ENCODE measurements around the gene MYBPHL.
"Not testable (repeated sequence)": the region's sequence is repeated elsewhere in the genome, so short reads cannot be mapped to it uniquely, and the experiment has no call there.

Gene MYBPHL

DNA sequence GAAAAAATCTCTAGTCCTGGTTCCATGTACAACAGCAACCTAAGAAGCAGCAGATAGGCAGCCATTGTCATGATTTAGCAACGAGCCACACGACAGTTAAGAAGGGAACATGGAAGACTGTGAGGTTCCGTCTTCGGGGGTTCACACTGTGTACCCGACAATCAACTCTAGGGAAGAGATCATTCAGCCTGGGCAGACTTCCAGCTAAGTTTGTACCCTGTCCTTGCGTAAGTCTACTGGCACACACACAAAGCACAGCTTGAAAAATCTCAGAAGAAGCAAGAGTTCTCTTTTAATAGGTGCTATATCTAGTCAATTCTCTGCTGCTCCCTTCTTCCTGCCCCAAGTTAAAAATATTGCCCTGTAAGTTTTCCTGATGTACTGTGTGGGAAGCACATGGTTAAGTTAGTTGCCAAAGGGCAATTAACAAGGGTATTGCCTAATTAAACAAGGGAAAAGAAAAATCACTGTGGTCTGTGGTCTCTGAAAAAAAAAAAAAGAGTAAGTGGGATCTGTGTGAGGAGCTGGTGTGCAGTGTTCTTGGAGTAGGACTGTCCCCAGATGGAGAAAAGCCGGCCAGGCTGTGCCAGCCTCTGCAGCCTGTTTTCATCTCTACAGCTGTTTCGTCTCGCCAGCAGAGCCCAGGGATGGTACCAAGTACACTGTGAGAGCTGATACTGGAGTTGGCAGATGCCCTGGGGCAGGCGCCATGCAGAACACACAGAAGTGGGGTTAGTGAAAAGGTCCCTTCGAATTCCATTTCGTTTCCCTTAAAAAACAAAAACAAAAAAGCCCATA, 6.4 kb upstream of the MYBPHL start:
- TF ChIP-seq, protein P1, sequence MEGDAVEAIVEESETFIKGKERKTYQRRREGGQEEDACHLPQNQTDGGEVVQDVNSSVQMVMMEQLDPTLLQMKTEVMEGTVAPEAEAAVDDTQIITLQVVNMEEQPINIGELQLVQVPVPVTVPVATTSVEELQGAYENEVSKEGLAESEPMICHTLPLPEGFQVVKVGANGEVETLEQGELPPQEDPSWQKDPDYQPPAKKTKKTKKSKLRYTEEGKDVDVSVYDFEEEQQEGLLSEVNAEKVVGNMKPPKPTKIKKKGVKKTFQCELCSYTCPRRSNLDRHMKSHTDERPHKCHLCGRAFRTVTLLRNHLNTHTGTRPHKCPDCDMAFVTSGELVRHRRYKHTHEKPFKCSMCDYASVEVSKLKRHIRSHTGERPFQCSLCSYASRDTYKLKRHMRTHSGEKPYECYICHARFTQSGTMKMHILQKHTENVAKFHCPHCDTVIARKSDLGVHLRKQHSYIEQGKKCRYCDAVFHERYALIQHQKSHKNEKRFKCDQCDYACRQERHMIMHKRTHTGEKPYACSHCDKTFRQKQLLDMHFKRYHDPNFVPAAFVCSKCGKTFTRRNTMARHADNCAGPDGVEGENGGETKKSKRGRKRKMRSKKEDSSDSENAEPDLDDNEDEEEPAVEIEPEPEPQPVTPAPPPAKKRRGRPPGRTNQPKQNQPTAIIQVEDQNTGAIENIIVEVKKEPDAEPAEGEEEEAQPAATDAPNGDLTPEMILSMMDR (conservative IDR thresholded peaks at IDR 0.05; ENCODE audit: low read depth, low read length) = no peak
- H4K20me1 ChIP-seq (ENCODE audit: insufficient read depth) = no peaks in the 10 kb centered on the region
- no peaks in the 10 kb centered on the region for H3K27me3 ChIP-seq (ENCODE audit: insufficient read depth, low read depth)
- no peak overlapping the region for H3K9ac ChIP-seq
- no peaks in the 10 kb centered on the region for H3K36me3 ChIP-seq (ENCODE audit: insufficient read depth)
- no peak overlapping the region for H3K4me2 ChIP-seq
- no peak overlapping the region for H2AFZ ChIP-seq (ENCODE audit: low read depth)
- no peak overlapping the region for H3K27ac ChIP-seq
- no peaks in the 10 kb centered on the region for H3K4me1 ChIP-seq (ENCODE audit: low read depth, poor library complexity, severe bottlenecking)
- no peaks in the 10 kb centered on the region for H3K79me2 ChIP-seq (ENCODE audit: insufficient read depth, low read depth)
- no peak overlapping the region for H3K4me3 ChIP-seq (IDR thresholded peaks at IDR 0.05; ENCODE audit: insufficient read depth, low read depth, low read length)

- no peak overlapping the region for H3K27ac ChIP-seq
- no peaks in the 10 kb centered on the region for H3K79me2 ChIP-seq (ENCODE audit: insufficient read depth, low read depth)
- no peaks in the 10 kb centered on the region for H3K4me1 ChIP-seq (ENCODE audit: low read depth, poor library complexity, severe bottlenecking)
- no peak overlapping the region for H3K4me3 ChIP-seq (IDR thresholded peaks at IDR 0.05; ENCODE audit: insufficient read depth, low read depth, low read length)
- no peak overlapping the region for H3K4me2 ChIP-seq
- H4K20me1 ChIP-seq (ENCODE audit: insufficient read depth) = no peaks in the 10 kb centered on the region
- no peaks in the 10 kb centered on the region for H3K36me3 ChIP-seq (ENCODE audit: insufficient read depth)
- H3K27me3 ChIP-seq (ENCODE audit: insufficient read depth, low read depth) = no peaks in the 10 kb centered on the region
- H2AFZ ChIP-seq (ENCODE audit: low read depth) = no peak overlapping the region
- TF ChIP-seq, protein P1 (conservative IDR thresholded peaks at IDR 0.05; ENCODE audit: low read depth, low read length) = no peak
- H3K9ac ChIP-seq = no peak overlapping the region
Observed at GRCh38 chr1:109312246-109312645, 5.4 kb upstream of the MYBPHL start.

- no peak overlapping the region for H2AFZ ChIP-seq (ENCODE audit: low read depth)
- H3K36me3 ChIP-seq (ENCODE audit: insufficient read depth) = no peaks in the 10 kb centered on the region
- TF ChIP-seq, protein P1 (conservative IDR thresholded peaks at IDR 0.05; ENCODE audit: low read depth, low read length) = no peak
- no peaks in the 10 kb centered on the region for H3K27me3 ChIP-seq (ENCODE audit: insufficient read depth, low read depth)
- H3K79me2 ChIP-seq (ENCODE audit: insufficient read depth, low read depth) = no peaks in the 10 kb centered on the region
- H3K4me2 ChIP-seq = no peak overlapping the region
- H3K4me3 ChIP-seq (IDR thresholded peaks at IDR 0.05; ENCODE audit: insufficient read depth, low read depth, low read length) = no peak overlapping the region
- H3K4me1 ChIP-seq (ENCODE audit: low read depth, poor library complexity, severe bottlenecking) = no peaks in the 10 kb centered on the region
- no peaks in the 10 kb centered on the region for H4K20me1 ChIP-seq (ENCODE audit: insufficient read depth)
- H3K27ac ChIP-seq = no peak overlapping the region
- H3K9ac ChIP-seq = no peak overlapping the region
Observed at GRCh38 chr1:109309347-109309746, 2.5 kb upstream of the MYBPHL start.

DNA sequence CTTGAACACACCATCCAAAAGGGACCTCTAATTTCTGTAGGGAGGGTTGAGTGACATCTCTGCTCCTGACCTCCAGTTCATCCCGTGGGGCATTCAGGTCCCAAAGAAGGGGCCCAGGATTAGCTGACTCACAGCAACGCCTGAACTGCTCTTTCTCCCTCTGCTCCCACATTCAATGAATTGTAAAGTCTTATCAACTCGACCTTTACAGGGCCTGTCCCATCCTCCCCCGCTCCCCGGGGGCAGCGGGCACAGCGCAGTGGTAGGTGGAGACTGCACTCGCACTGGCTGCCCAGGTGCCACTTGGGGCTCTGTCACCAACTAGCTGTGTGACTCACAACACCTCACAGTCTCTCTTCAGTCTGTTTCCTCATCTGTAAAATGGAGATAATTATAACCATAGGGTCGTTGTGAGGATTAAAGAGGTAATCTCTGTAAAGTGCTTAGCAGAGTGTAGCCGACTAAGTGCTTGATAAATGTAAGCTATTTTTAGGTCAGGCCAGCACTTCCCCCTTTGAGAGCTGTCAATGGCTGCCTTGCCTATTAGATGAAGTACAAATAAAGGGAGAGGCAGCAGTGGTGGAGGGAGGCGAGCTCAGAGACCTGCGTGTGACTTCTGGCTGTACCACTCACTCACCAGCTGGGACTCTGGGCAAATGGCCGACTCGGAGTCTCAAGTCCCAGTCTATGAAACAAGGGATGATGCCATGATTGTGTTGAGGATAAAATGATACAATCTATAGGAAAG, 637 bp upstream of the MYBPHL start:
- Histone ChIP-seq H3K9ac (no peak overlapping the region), H3K4me2 (no peak overlapping the region)

DNA sequence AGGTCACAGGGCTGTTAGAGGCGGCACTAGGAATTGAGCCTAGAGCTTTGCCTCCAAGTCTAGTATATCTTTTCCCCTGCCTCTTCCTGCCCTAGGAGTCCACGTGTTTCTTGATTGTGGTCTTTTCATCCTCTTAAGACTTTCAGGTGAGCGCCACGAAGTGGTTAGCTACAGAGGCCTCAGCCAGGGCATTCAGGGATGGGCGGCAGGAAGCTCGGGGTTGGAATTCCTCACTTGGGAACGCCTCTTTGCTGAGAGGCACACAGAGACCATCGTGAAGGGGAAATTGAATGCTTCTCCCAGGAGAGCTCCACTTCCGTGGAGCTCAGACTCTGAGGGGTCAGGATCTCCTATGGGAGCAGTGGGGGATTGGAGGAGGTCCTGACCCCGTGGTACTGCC, 820 bp downstream of the MYBPHL start:
- H3K27me3 ChIP-seq (ENCODE audit: insufficient read depth, low read depth); H2AFZ ChIP-seq (ENCODE audit: low read depth); H3K4me3 ChIP-seq (IDR thresholded peaks at IDR 0.05; ENCODE audit: insufficient read depth, low read depth, low read length); H3K4me2 ChIP-seq; H3K27ac ChIP-seq; H3K9ac ChIP-seq; H3K36me3 ChIP-seq (ENCODE audit: insufficient read depth); H3K79me2 ChIP-seq (ENCODE audit: insufficient read depth, low read depth); H4K20me1 ChIP-seq (ENCODE audit: insufficient read depth); H3K4me1 ChIP-seq (ENCODE audit: low read depth, poor library complexity, severe bottlenecking): not testable (repeated sequence)

More for the DNA sequence above, 637 bp upstream of the MYBPHL start:
- TF ChIP-seq, protein P1 (conservative IDR thresholded peaks at IDR 0.05; ENCODE audit: low read depth, low read length) = no peak
- Histone ChIP-seq H3K27me3 (ENCODE audit: insufficient read depth, low read depth) (no peaks in the 10 kb centered on the region), H3K79me2 (ENCODE audit: insufficient read depth, low read depth) (no peaks in the 10 kb centered on the region), H2AFZ (ENCODE audit: low read depth) (no peak overlapping the region), H3K36me3 (ENCODE audit: insufficient read depth) (no peaks in the 10 kb centered on the region), H3K4me1 (ENCODE audit: low read depth, poor library complexity, severe bottlenecking) (no peaks in the 10 kb centered on the region), H3K27ac (no peak overlapping the region), H4K20me1 (ENCODE audit: insufficient read depth) (no peaks in the 10 kb centered on the region), H3K4me3 (IDR thresholded peaks at IDR 0.05; ENCODE audit: insufficient read depth, low read depth, low read length) (no peak overlapping the region)
